H9 (cell line): ENCODE measurements around the gene ZNF318. TPM values are rescaled to one million over a fixed set of nuclear protein-coding genes. Genes with fewer than 3 reads are reported as not detected.

Source experiments
- DNase-seq: peaks from one replicate; pipeline ENCODE4 v3.0.0-alpha.2; 2017
- H2AFZ ChIP-seq: one replicate; pipeline ENCODE4 v1.6.1; 2013; ENCODE audit warnings: mild to moderate bottlenecking, low read length, control low read depth, moderate library complexity
- H2AK5ac ChIP-seq: 2 replicates; pipeline ENCODE4 v1.6.1; 2013; ENCODE audit warnings: low read length, control low read depth, mixed read lengths; ENCODE audit not compliant: insufficient read length
- H2BK120ac ChIP-seq: one replicate; pipeline ENCODE4 v1.6.1; 2013; ENCODE audit warnings: low read depth, mild to moderate bottlenecking, low read length, control low read depth, inconsistent platforms; ENCODE audit not compliant: poor library complexity, severe bottlenecking
- H2BK12ac ChIP-seq: 2 replicates; pipeline ENCODE4 v1.6.1; 2013; ENCODE audit warnings: low read length, control low read depth, mixed read lengths, low read depth; ENCODE audit not compliant: insufficient read length
- H2BK15ac ChIP-seq: 2 replicates; pipeline ENCODE4 v1.6.1; 2013; ENCODE audit warnings: low read depth, low read length, control low read depth
- H2BK20ac ChIP-seq: one replicate; pipeline ENCODE4 v1.6.1; 2013; ENCODE audit warnings: low read depth, mild to moderate bottlenecking, low read length, control low read depth, inconsistent platforms; ENCODE audit not compliant: poor library complexity, severe bottlenecking
- H2BK5ac ChIP-seq: 2 replicates; pipeline ENCODE4 v1.6.1; 2013; ENCODE audit warnings: low read length, control low read depth, mixed read lengths; ENCODE audit not compliant: insufficient read length
- H3K14ac ChIP-seq: 2 replicates; pipeline ENCODE4 v1.6.1; 2013; ENCODE audit warnings: low read length, control low read depth; ENCODE audit not compliant: insufficient read depth
- H3K18ac ChIP-seq: 2 replicates; pipeline ENCODE4 v1.6.1; 2013; ENCODE audit warnings: low read depth, mild to moderate bottlenecking, mixed read lengths, low read length, control low read depth; ENCODE audit not compliant: insufficient read length
- H3K23ac ChIP-seq: 2 replicates; pipeline ENCODE4 v1.6.1; 2013; ENCODE audit warnings: low read length, control low read depth, mixed read lengths, low read depth; ENCODE audit not compliant: insufficient read length
- H3K23me2 ChIP-seq: 2 replicates; pipeline ENCODE4 v1.6.1; 2013; ENCODE audit warnings: low read depth, mild to moderate bottlenecking, mixed read lengths, low read length, control low read depth; ENCODE audit not compliant: insufficient read length, poor library complexity, severe bottlenecking
- H3K27ac ChIP-seq: 2 replicates; pipeline ENCODE4 v1.5.1; 2013; ENCODE audit warnings: low read length, control low read depth, mixed read lengths, low read depth; ENCODE audit not compliant: insufficient read length
- H3K27me3 ChIP-seq: 2 replicates; pipeline ENCODE4 v1.6.1; 2013; ENCODE audit warnings: low read length, control low read depth, inconsistent platforms; ENCODE audit not compliant: insufficient read depth
- H3K4ac ChIP-seq: 2 replicates; pipeline ENCODE4 v1.6.1; 2013; ENCODE audit warnings: low read depth, mild to moderate bottlenecking, control low read depth, inconsistent platforms, low read length, moderate library complexity
- H3K4me1 ChIP-seq: 2 replicates; pipeline ENCODE4 v1.6.1; 2013; ENCODE audit warnings: low read length, control low read depth, inconsistent platforms; ENCODE audit not compliant: insufficient read depth
- H3K4me2 ChIP-seq: 2 replicates; pipeline ENCODE4 v1.6.1; 2013; ENCODE audit warnings: low read length, control low read depth, mixed read lengths; ENCODE audit not compliant: insufficient read length, insufficient read depth
- H3K56ac ChIP-seq: 2 replicates; pipeline ENCODE4 v1.6.1; 2013; ENCODE audit warnings: low read depth, mild to moderate bottlenecking, mixed read lengths, low read length, control low read depth; ENCODE audit not compliant: insufficient read length
- H3K79me1 ChIP-seq: 2 replicates; pipeline ENCODE4 v1.6.1; 2013; ENCODE audit warnings: low read depth, mild to moderate bottlenecking, moderate library complexity, low read length, control low read depth, inconsistent platforms; ENCODE audit not compliant: insufficient read depth, poor library complexity, severe bottlenecking
- H3K79me2 ChIP-seq: 2 replicates; pipeline ENCODE4 v1.6.1; 2013; ENCODE audit warnings: low read length, control low read depth, inconsistent platforms; ENCODE audit not compliant: insufficient read depth
- H3K9ac ChIP-seq: 2 replicates; pipeline ENCODE4 v1.6.1; 2013; ENCODE audit warnings: low read length, control low read depth, mixed read lengths; ENCODE audit not compliant: insufficient read length; ENCODE audit errors: extremely low read depth
- H3K9me3 ChIP-seq: one replicate; pipeline ENCODE4 v1.6.1; 2013; ENCODE audit warnings: low read depth, low read length, inconsistent platforms; ENCODE audit not compliant: control insufficient read depth
- H3T11ph ChIP-seq: one replicate; pipeline ENCODE4 v1.6.1; 2013; ENCODE audit warnings: mild to moderate bottlenecking, low read length, control low read depth, inconsistent platforms
- H4K20me1 ChIP-seq: one replicate; pipeline ENCODE4 v1.6.1; 2013; ENCODE audit not compliant: control insufficient read depth, insufficient read length, insufficient read depth
- H4K5ac ChIP-seq: 2 replicates; pipeline ENCODE4 v1.6.1; 2013; ENCODE audit warnings: low read depth, mild to moderate bottlenecking, mixed read lengths, low read length, control low read depth; ENCODE audit not compliant: insufficient read length
- H4K8ac ChIP-seq: replicated peaks from 2 replicates; pipeline ENCODE4 v1.6.1; 2013; ENCODE audit warnings: low read length, control low read depth, mixed read lengths, low read depth; ENCODE audit not compliant: insufficient read length
- H4K91ac ChIP-seq: 2 replicates; pipeline ENCODE4 v1.6.1; 2013; ENCODE audit warnings: low read depth, mild to moderate bottlenecking, moderate library complexity, mixed read lengths, low read length, control low read depth; ENCODE audit not compliant: insufficient read length
- H3K27ac Mint-ChIP-seq, 3 experiments: 2 replicates in 2 of 3; 3 replicates in 1 of 3; pipeline ENCODE4 v1.8.0; 2020 to 2021; ENCODE audit warnings: mixed read lengths in 3 of 3, mild to moderate bottlenecking in 1 of 3, moderate library complexity in 1 of 3
- H3K27me3 Mint-ChIP-seq: 2 replicates; pipeline ENCODE4 v1.8.0; 2021; ENCODE audit warnings: low read depth, mild to moderate bottlenecking, moderate library complexity, mixed read lengths
- H3K36me3 Mint-ChIP-seq, 3 experiments: 2 replicates in 2 of 3; 3 replicates in 1 of 3; pipeline ENCODE4 v1.8.0; 2020 to 2021; ENCODE audit warnings: low read depth in 3 of 3, mixed read lengths in 3 of 3; ENCODE audit not compliant: insufficient read depth in 1 of 3
- H3K4me1 Mint-ChIP-seq, 2 experiments: 2 replicates each; pipeline ENCODE4 v1.8.0; 2020; ENCODE audit warnings: mixed read lengths in 2 of 2
- H3K4me3 Mint-ChIP-seq, 2 experiments: 2 replicates in 1 of 2; 3 replicates in 1 of 2; pipeline ENCODE4 v1.8.0; 2020 to 2021; ENCODE audit warnings: mild to moderate bottlenecking in 2 of 2, mixed read lengths in 2 of 2, moderate library complexity in 1 of 2
- H3K9me3 Mint-ChIP-seq, 2 experiments: 2 replicates in 1 of 2; 3 replicates in 1 of 2; pipeline ENCODE4 v1.8.0; 2020; ENCODE audit warnings: mild to moderate bottlenecking in 2 of 2, mixed read lengths in 2 of 2, moderate library complexity in 1 of 2
- WGBS: extraction: QIAGEN DNeasy Blood & Tissue Kit; methylation state at CpG from one replicate; pipeline ENCODE4 v1.1.7; 2013; ENCODE audit warnings: missing lambda C conversion rate, low lambda C conversion rate, mixed read lengths; ENCODE audit not compliant: insufficient read length; ENCODE audit errors: extremely low coverage; 5-methylcytosine and 5-hydroxymethylcytosine counted together
- total RNA-seq: library from RNA; stranded (reverse); gene quantifications from 2 replicates; pipeline ENCODE4 v1.2.1, GENCODE V29; 2021
- TF ChIP-seq, protein P1 (sequence below): fragments of 200-600 bp; sonication (generic); conservative IDR thresholded peaks from 3 replicates; pipeline ENCODE4 v1.8.0; 2021; ENCODE audit warnings: antibody characterized with exemption, mild to moderate bottlenecking

ZNF318 gene
- total RNA-seq, 1 experiment from 2014 or later, result 16.3 TPM

DNA sequence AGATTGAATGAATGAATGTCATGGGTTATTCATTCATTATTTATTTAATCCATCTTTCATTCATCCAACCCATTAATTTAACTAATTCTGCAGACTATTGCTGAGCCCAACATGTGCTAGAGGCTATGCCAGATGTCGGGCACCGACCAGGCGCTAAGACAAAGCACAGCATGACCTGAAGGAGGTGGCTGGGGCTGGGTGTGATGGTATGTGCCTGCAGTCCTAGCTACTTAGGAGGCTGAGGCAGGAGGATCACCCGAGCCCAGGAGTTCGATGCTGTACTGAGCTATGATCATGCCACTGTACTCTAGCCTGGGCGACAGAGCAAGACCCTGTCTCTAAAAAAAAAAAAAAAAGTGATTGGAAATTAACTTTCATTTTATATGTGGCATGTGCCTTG is 77.1 kb downstream of the ZNF318 start:
- Mint-ChIP-seq H3K36me3 (no peaks in the 10 kb centered on the region), H3K9me3 (no peaks in the 10 kb centered on the region), H3K27me3 (peaks cover 13% of the 10 kb centered on the region), H3K4me3 (no peak overlapping the region), H3K4me1 (peaks cover 10 to 13% of the 10 kb centered on the region in 2 experiments), H3K27ac (no peak overlapping the region)
- no peaks in the 10 kb centered on the region for H3K9me3 ChIP-seq
- no peak overlapping the region for H2BK5ac ChIP-seq
- no peaks in the 10 kb centered on the region for H3K79me2 ChIP-seq
- no peak overlapping the region for H2BK120ac ChIP-seq
- H3K4me1 ChIP-seq, result no peaks in the 10 kb centered on the region
- H3K27me3 ChIP-seq, result no peaks in the 10 kb centered on the region
- H2AK5ac ChIP-seq, result no peak overlapping the region
- no peaks in the 10 kb centered on the region for H3K23me2 ChIP-seq
- H3K18ac ChIP-seq, result no peak overlapping the region
- no peak overlapping the region for H3K14ac ChIP-seq
- H2BK20ac ChIP-seq, result no peak overlapping the region
- H3K27ac ChIP-seq, result no peak overlapping the region
- H3K9ac ChIP-seq, result no peak overlapping the region
- H2AFZ ChIP-seq, result no peak overlapping the region
- no peak overlapping the region for H3T11ph ChIP-seq
- H4K8ac ChIP-seq, result no peak overlapping the region
- no peaks in the 10 kb centered on the region for H3K79me1 ChIP-seq
- no peak overlapping the region for H3K4me2 ChIP-seq
- no peak overlapping the region for H2BK12ac ChIP-seq
- H3K23ac ChIP-seq, result no peak overlapping the region
- no peak overlapping the region for H3K56ac ChIP-seq
- no CpG with 5 or more reads among the region's 6 CpGs for WGBS
- H3K4ac ChIP-seq, result no peak overlapping the region
- H4K5ac ChIP-seq, result no peak overlapping the region
- H4K91ac ChIP-seq, result no peak overlapping the region
- no peak for DNase-seq
- H4K20me1 ChIP-seq, result peaks cover 4% of the 10 kb centered on the region
- TF ChIP-seq, protein P1, sequence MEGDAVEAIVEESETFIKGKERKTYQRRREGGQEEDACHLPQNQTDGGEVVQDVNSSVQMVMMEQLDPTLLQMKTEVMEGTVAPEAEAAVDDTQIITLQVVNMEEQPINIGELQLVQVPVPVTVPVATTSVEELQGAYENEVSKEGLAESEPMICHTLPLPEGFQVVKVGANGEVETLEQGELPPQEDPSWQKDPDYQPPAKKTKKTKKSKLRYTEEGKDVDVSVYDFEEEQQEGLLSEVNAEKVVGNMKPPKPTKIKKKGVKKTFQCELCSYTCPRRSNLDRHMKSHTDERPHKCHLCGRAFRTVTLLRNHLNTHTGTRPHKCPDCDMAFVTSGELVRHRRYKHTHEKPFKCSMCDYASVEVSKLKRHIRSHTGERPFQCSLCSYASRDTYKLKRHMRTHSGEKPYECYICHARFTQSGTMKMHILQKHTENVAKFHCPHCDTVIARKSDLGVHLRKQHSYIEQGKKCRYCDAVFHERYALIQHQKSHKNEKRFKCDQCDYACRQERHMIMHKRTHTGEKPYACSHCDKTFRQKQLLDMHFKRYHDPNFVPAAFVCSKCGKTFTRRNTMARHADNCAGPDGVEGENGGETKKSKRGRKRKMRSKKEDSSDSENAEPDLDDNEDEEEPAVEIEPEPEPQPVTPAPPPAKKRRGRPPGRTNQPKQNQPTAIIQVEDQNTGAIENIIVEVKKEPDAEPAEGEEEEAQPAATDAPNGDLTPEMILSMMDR, result no peak
- H2BK15ac ChIP-seq, result no peak overlapping the region
